ENCODE data around the gene PHC2. TPM values are rescaled to one million over a fixed set of nuclear protein-coding genes. Genes with fewer than 3 reads are reported as not detected.

The PHC2 gene
- total RNA-seq, 3 donors from 2014 or later (not counting 1 experiment from before 2014, with no cell fraction given), result 36.6 to 46.6 (median 39.5) TPM

DNA sequence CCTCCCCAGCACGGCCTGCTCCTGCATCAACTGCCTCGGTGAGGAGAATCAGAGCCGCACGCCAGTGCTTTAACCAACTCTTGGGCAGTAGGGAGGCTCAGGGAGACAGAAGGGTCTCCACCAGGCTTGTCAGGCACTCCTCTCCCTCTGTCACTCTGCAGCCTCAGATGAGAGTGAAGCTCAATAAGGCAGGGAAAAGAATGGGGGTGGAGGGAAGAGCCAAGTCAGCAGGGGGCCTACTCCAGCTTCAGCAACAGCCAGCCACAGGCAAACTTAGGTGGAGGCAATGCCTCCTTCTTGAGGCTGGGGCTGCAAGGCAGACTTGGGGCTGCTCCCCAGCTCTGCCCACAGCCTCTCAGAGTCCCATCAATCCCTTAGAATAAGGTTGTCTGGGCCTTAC lies 58.2 kb downstream of the PHC2 start:
- no peaks in the 10 kb centered on the region for H3K9me3 ChIP-seq (ENCODE audit: control insufficient read depth, insufficient read depth, low read length)
- no peak overlapping the region for H3K4me3 ChIP-seq (ENCODE audit: low read length)
- Mint-ChIP-seq H3K4me1 (no peaks in the 10 kb centered on the region), H3K27ac (no peak overlapping the region), H3K27me3 (ENCODE audit: low read depth in 2 of 2) (peaks cover 0 to 4% of the 10 kb centered on the region in 2 donors), H3K4me3 (no peak overlapping the region), H3K36me3 (no peaks in the 10 kb centered on the region), H3K9me3 (no peaks in the 10 kb centered on the region)
- intact Hi-C loops (cut with micrococcal nuclease), result no loop called here
- no peak overlapping the region for H3K27ac ChIP-seq (ENCODE audit: low read length)
- 88% methylated on average over 4 of the region's 4 CpGs for WGBS (ENCODE audit: insufficient coverage)
- no peaks in the 10 kb centered on the region for H3K27me3 ChIP-seq (ENCODE audit: control insufficient read depth, insufficient read depth, low read length)
- DNase-seq (no peak), ATAC-seq (no peak)
- TF ChIP-seq, protein P1, sequence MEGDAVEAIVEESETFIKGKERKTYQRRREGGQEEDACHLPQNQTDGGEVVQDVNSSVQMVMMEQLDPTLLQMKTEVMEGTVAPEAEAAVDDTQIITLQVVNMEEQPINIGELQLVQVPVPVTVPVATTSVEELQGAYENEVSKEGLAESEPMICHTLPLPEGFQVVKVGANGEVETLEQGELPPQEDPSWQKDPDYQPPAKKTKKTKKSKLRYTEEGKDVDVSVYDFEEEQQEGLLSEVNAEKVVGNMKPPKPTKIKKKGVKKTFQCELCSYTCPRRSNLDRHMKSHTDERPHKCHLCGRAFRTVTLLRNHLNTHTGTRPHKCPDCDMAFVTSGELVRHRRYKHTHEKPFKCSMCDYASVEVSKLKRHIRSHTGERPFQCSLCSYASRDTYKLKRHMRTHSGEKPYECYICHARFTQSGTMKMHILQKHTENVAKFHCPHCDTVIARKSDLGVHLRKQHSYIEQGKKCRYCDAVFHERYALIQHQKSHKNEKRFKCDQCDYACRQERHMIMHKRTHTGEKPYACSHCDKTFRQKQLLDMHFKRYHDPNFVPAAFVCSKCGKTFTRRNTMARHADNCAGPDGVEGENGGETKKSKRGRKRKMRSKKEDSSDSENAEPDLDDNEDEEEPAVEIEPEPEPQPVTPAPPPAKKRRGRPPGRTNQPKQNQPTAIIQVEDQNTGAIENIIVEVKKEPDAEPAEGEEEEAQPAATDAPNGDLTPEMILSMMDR (IDR thresholded peaks at IDR 0.05), result no peak
- no peaks in the 10 kb centered on the region for H3K36me3 ChIP-seq (ENCODE audit: control insufficient read depth, insufficient read depth, low read length)
- peaks cover 5% of the 10 kb centered on the region for H3K4me1 ChIP-seq (ENCODE audit: control insufficient read depth, insufficient read depth, low read length)

DNA sequence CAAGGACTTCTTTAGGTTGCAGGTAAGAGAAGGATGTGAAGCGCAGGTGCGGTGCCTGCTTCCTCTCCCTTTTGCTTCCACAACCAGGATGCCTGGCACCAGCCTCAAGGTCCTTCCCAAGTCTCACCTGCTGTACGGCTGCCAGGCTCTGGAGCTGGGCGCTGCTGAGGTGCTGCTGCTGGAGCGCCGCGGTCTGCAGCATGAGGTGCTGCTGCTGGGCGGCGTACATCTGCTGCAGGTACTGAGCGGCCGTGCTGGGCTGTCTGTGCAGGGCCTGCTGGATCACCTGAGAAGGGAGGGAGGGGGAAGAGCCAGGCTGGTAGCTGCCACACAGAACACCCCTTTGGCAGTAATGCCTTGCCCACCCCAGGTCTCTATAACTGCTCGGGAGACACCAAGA lies 58.7 kb downstream of the PHC2 start:
- Mint-ChIP-seq H3K27me3 (ENCODE audit: low read depth in 2 of 2) (peaks cover 0 to 4% of the 10 kb centered on the region in 2 donors), H3K27ac (no peak overlapping the region), H3K4me1 (peaks cover 0 to 2% of the 10 kb centered on the region in 2 donors), H3K4me3 (no peak overlapping the region), H3K36me3 (no peaks in the 10 kb centered on the region), H3K9me3 (no peaks in the 10 kb centered on the region)
- Histone ChIP-seq H3K27me3 (ENCODE audit: control insufficient read depth, insufficient read depth, low read length) (no peaks in the 10 kb centered on the region), H3K27ac (ENCODE audit: low read length) (no peak overlapping the region), H3K4me1 (ENCODE audit: control insufficient read depth, insufficient read depth, low read length) (peaks cover 6% of the 10 kb centered on the region), H3K36me3 (ENCODE audit: control insufficient read depth, insufficient read depth, low read length) (no peaks in the 10 kb centered on the region), H3K4me3 (ENCODE audit: low read length) (no peak overlapping the region), H3K9me3 (ENCODE audit: control insufficient read depth, insufficient read depth, low read length) (no peaks in the 10 kb centered on the region)
- intact Hi-C loops (cut with micrococcal nuclease), result no loop called here
- TF ChIP-seq, protein P1 (IDR thresholded peaks at IDR 0.05), result no peak
- WGBS (ENCODE audit: insufficient coverage), result 97% methylated on average over 12 of the region's 12 CpGs
- no peak for ATAC-seq
- DNase-seq, result no peak

DNA sequence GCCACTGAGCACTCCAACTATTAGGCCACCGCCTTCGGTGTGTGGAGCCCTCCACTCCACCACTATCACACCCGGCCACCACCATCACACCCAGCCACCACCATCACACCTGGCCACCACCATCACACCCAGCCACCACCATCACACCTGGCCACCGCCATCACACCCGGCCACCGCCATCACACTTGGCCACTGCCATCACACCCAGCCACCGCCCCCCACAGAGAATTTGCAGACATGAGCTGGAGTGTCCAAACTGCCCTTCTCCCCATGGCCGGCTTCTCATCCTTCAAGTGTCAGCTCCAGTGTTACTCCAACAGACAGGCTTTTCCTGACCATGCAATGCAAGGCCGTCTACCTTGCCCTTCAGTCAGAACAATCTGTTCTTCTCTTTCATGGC lies 59.6 kb downstream of the PHC2 start:
- Histone ChIP-seq H3K27me3 (ENCODE audit: control insufficient read depth, insufficient read depth, low read length) (no peaks in the 10 kb centered on the region), H3K36me3 (ENCODE audit: control insufficient read depth, insufficient read depth, low read length) (no peaks in the 10 kb centered on the region), H3K4me3 (ENCODE audit: low read length) (no peak overlapping the region), H3K27ac (ENCODE audit: low read length) (no peak overlapping the region), H3K9me3 (ENCODE audit: control insufficient read depth, insufficient read depth, low read length) (no peaks in the 10 kb centered on the region), H3K4me1 (ENCODE audit: control insufficient read depth, insufficient read depth, low read length) (peaks cover 6% of the 10 kb centered on the region)
- DNase-seq (no peak), ATAC-seq (no peak)
- TF ChIP-seq, protein P1 (IDR thresholded peaks at IDR 0.05), result no peak
- Mint-ChIP-seq H3K27me3 (ENCODE audit: low read depth in 2 of 2) (peaks cover 0 to 4% of the 10 kb centered on the region in 2 donors), H3K9me3 (no peaks in the 10 kb centered on the region), H3K36me3 (no peaks in the 10 kb centered on the region), H3K4me1 (peaks cover 0 to 3% of the 10 kb centered on the region in 2 donors), H3K4me3 (no peak overlapping the region), H3K27ac (no peak overlapping the region)
- WGBS (ENCODE audit: insufficient coverage), result 88% methylated on average over 9 of the region's 9 CpGs
- intact Hi-C loops (cut with micrococcal nuclease), result no loop called here

DNA sequence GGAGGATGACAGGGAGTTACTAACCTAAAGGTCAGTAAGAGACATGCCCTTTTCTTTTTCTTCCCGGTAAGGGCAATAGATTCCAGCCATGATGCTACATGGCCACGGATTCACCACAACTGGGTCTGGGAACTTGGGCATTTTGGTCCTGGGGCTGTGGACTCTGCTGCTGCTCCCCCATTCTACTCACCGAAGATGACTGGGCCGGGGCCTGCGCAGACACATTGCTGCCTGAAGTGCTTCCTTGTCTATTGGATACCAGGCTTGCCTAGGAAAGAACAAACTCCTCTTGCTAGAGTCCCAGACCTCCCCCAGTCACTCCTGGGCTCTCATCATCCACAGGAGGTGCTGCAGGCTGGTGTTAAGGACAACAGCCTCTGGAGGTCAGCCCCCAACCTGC lies 60.1 kb downstream of the PHC2 start:
- no peaks in the 10 kb centered on the region for H3K9me3 ChIP-seq (ENCODE audit: control insufficient read depth, insufficient read depth, low read length)
- no peaks in the 10 kb centered on the region for H3K27me3 ChIP-seq (ENCODE audit: control insufficient read depth, insufficient read depth, low read length)
- 95% methylated on average over 5 of the region's 5 CpGs for WGBS (ENCODE audit: insufficient coverage)
- peaks cover 6% of the 10 kb centered on the region for H3K4me1 ChIP-seq (ENCODE audit: control insufficient read depth, insufficient read depth, low read length)
- H3K4me3 ChIP-seq (ENCODE audit: low read length), result no peak overlapping the region
- TF ChIP-seq, protein P1 (IDR thresholded peaks at IDR 0.05), result no peak
- intact Hi-C loops (cut with micrococcal nuclease), result no loop called here
- H3K36me3 Mint-ChIP-seq, result no peaks in the 10 kb centered on the region
- H3K4me3 Mint-ChIP-seq, result no peak overlapping the region
- H3K36me3 ChIP-seq (ENCODE audit: control insufficient read depth, insufficient read depth, low read length), result no peaks in the 10 kb centered on the region
- no peak overlapping the region for H3K27ac ChIP-seq (ENCODE audit: low read length)
- peaks cover 0 to 4% of the 10 kb centered on the region in 2 donors for H3K27me3 Mint-ChIP-seq (ENCODE audit: low read depth in 2 of 2)
- H3K4me1 Mint-ChIP-seq, result peaks cover 0 to 3% of the 10 kb centered on the region in 2 donors
- H3K9me3 Mint-ChIP-seq, result no peaks in the 10 kb centered on the region
- DNase-seq, result no peak
- no peak overlapping the region for H3K27ac Mint-ChIP-seq
- ATAC-seq, result no peak

Data from natural killer cell (primary cell).